RWPE2 (cell line): ENCODE results near the gene GAPDHS.
A peak's percentile ranks its signal among the peaks of the same experiment; 100 is the strongest.

Source experiments
- ATAC-seq: fragments of 200-7000 bp; cut with Tn5 transposase; 3 replicates; pipeline ENCODE4 v1.9.1; 2021; ENCODE audit warnings: low read depth
- DNase-seq: peaks from one replicate; pipeline ENCODE4 v3.0.0-alpha.2; 2020; ENCODE audit warnings: low spot score
- H3K27ac ChIP-seq: fragments of 450-650 bp; 2 replicates; pipeline ENCODE4 v1.5.1; 2017; ENCODE audit warnings: mild to moderate bottlenecking; ENCODE audit not compliant: poor library complexity, severe bottlenecking
- H3K27me3 ChIP-seq: fragments of 250-450 bp; sonication (Bioruptor Pico); 2 replicates; pipeline ENCODE4 v1.5.1; 2021; ENCODE audit warnings: mild to moderate bottlenecking, moderate library complexity; ENCODE audit not compliant: insufficient read depth, poor library complexity, severe bottlenecking
- H3K36me3 ChIP-seq: fragments of 250-450 bp; sonication (Bioruptor Pico); 2 replicates; pipeline ENCODE4 v1.5.1; 2020; ENCODE audit warnings: low read depth, mild to moderate bottlenecking, moderate library complexity
- H3K4me1 ChIP-seq: fragments of 250-450 bp; sonication (Bioruptor Pico); 2 replicates; pipeline ENCODE4 v1.5.1; 2021; ENCODE audit warnings: mild to moderate bottlenecking, moderate library complexity; ENCODE audit not compliant: insufficient read depth, poor library complexity, severe bottlenecking
- H3K4me3 ChIP-seq: fragments of 250-450 bp; sonication (Bioruptor Pico); 2 replicates; pipeline ENCODE4 v1.5.1; 2021; ENCODE audit warnings: mild to moderate bottlenecking, moderate library complexity; ENCODE audit not compliant: severe bottlenecking
- H3K9me3 ChIP-seq: fragments of 250-450 bp; sonication (Bioruptor Pico); 2 replicates; pipeline ENCODE4 v1.5.1; 2021; ENCODE audit warnings: mild to moderate bottlenecking, moderate library complexity; ENCODE audit not compliant: severe bottlenecking
- CTCF ChIP-seq: fragments of 450-650 bp; IDR thresholded peaks from one replicate; pipeline ENCODE4 v1.5.1; 2017; ENCODE audit warnings: mild to moderate bottlenecking, moderate library complexity; ENCODE audit not compliant: poor library complexity, severe bottlenecking

Gene GAPDHS

GRCh38 chr19:35543280-35544109 is 10.2 kb downstream of the GAPDHS start:
- no peak overlapping the region for H3K4me3 ChIP-seq
- no peak for TF ChIP-seq CTCF
- no peaks in the 10 kb centered on the region for H3K9me3 ChIP-seq
- H3K27ac ChIP-seq: no peak overlapping the region
- peaks cover 6% of the 10 kb centered on the region for H3K4me1 ChIP-seq
- peaks cover 21% of the 10 kb centered on the region for H3K36me3 ChIP-seq
- ATAC-seq (no peak), DNase-seq (no peak)
- H3K27me3 ChIP-seq: no peaks in the 10 kb centered on the region

GRCh38 chr19:35544110-35544802 is 11.0 kb downstream of the GAPDHS start:
- DNase-seq (no peak), ATAC-seq (no peak)
- Histone ChIP-seq H3K27ac (peak overlapping the region; percentile 31), H3K27me3 (no peaks in the 10 kb centered on the region), H3K36me3 (peaks cover 21% of the 10 kb centered on the region), H3K9me3 (no peaks in the 10 kb centered on the region), H3K4me1 (peaks cover 6% of the 10 kb centered on the region), H3K4me3 (peak overlapping the region; percentile 65)
- TF ChIP-seq CTCF: no peak

GRCh38 chr19:35545001-35545854 is 12.0 kb downstream of the GAPDHS start, which contains the start of gene TMEM147:
TMEM147 (plus strand) TSS chr19:35545626; CDS start chr19:35545740, 114 bp downstream.
- DNase-seq (peak; percentile 93), ATAC-seq (peak; percentile 91)
- no peaks in the 10 kb centered on the region for H3K9me3 ChIP-seq
- no peaks in the 10 kb centered on the region for H3K27me3 ChIP-seq
- TF ChIP-seq CTCF: no peak
- peak within 1 kb of the TSS; percentile 65 for H3K4me3 ChIP-seq
- H3K4me1 ChIP-seq: peaks cover 6% of the 10 kb centered on the region
- peak within 1 kb of the TSS; percentile 31 for H3K27ac ChIP-seq
- H3K36me3 ChIP-seq: peaks cover 21% of the 10 kb centered on the region

DNA sequence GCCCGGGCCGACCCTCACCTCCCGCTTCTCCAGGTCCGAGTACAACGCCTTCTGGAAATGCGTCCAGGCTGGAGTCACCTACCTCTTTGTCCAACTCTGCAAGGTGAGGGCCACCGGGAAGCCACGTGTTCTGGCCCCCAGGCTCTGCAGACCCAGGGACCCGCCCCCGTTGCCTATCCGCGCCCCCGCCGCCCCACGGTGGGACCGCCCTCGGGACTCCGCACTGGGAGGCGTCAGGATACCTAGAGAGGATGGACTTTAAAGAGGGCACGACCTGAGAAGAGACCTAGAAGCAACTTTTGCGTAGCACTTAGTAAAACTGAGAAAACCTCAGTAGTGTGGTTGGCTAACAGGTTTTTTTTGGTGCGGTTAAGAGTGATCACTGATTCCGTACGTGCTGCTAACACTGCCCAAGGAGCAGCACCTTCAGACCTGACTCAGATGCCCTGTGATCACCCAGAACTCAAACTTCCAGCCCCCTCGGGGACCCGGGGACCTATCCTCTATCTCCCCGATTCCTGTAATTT is 12.7 kb downstream of the GAPDHS start:
- no peak for TF ChIP-seq CTCF

More for the DNA sequence above, 12.7 kb downstream of the GAPDHS start:
- H3K4me3 ChIP-seq: peak overlapping the region; percentile 65
- peak overlapping the region; percentile 31 for H3K27ac ChIP-seq
- ATAC-seq: peak; percentile 57
- H3K27me3 ChIP-seq: no peaks in the 10 kb centered on the region
- H3K4me1 ChIP-seq: peaks cover 6% of the 10 kb centered on the region
- no peak for DNase-seq
- no peaks in the 10 kb centered on the region for H3K9me3 ChIP-seq
- H3K36me3 ChIP-seq: peaks cover 21% of the 10 kb centered on the region
